ENCODE data around the gene MAGEA8. TPM values are rescaled to one million over a fixed set of nuclear protein-coding genes. Genes with fewer than 3 reads are reported as not detected.
"Not testable (repeated sequence)": the region's sequence is repeated elsewhere in the genome, so short reads cannot be mapped to it uniquely, and the experiment has no call there.

MAGEA8 gene
- total RNA-seq, 1 donor from 2014 or later = not detected

DNA sequence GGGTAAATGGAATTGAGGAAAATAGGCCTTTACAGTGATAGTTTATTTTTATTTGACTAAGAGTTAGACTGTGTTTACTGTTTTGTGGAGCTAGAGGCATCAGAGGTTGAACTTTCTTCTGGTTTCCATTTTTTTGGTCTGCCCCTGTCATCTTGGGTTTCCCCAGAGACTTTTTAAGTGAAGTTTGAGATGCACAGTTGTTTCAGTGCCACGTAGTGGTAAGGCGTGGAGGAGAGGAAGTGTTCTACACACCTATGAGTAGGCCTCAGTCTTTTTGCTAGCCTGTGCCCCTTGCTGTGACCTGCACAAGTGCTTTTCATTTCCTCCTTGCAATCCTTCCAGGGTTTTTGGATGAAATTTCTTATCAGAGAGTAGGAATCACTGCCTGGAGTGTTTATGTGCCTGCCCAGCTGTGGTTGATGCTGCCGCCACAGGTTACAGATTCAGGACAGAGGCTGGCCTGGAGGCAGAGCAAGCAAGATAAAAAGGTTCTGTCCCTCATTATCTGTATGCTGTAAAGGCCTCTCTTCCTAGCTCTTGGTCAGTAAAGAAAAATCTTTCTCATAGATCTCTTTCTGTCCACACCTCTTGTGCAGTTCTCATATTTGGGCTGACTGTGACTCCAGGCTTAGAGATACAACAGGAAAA is 35.9 kb downstream of the MAGEA8 start:
- TF ChIP-seq, protein P1, sequence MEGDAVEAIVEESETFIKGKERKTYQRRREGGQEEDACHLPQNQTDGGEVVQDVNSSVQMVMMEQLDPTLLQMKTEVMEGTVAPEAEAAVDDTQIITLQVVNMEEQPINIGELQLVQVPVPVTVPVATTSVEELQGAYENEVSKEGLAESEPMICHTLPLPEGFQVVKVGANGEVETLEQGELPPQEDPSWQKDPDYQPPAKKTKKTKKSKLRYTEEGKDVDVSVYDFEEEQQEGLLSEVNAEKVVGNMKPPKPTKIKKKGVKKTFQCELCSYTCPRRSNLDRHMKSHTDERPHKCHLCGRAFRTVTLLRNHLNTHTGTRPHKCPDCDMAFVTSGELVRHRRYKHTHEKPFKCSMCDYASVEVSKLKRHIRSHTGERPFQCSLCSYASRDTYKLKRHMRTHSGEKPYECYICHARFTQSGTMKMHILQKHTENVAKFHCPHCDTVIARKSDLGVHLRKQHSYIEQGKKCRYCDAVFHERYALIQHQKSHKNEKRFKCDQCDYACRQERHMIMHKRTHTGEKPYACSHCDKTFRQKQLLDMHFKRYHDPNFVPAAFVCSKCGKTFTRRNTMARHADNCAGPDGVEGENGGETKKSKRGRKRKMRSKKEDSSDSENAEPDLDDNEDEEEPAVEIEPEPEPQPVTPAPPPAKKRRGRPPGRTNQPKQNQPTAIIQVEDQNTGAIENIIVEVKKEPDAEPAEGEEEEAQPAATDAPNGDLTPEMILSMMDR (conservative IDR thresholded peaks at IDR 0.05; ENCODE audit: low read depth, low read length) = no peak
- no peak for DNase-seq (ENCODE audit: low read depth)
- H3K4me3 ChIP-seq (ENCODE audit: low read depth, low read length) = no peak overlapping the region

DNA sequence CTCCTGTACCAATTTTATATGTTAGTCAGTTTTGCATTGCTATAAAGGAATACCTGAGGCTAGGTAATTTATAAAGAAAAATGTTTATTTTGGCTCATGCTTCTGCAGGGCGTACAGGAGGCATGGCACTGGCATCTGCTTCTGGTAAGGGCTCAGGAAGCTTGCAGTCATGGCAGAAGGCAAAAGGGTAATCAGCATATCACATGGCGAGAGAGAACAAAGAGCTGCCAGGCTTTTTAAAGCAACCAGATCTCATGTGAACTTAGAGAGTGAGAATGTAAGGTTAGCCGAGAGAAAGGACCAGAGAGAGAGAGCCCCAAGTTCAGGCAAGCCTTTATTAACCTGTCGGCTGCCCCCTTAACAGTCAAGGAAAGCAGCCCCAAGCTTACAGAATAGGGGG is 42.9 kb downstream of the MAGEA8 start:
- not testable (repeated sequence) for DNase-seq (ENCODE audit: low read depth)

DNA sequence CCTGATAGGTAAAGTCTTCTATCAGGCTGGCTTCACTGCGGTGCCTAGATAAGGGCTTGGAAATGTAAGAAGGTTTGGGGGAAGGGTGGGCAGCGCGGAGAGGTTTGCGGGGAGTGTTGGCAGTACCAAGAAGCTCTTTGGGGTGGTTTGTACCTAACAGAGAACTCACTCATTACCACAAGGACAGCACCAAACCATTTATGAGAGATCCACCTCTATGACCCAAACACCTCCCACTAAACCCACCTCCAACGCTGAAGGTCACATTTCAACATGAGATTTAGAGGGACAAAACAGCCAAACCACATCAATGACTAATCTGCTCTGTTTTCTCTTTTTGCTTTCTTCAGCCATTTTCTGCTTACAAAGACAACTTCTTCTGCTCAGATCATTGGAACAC is 43.5 kb downstream of the MAGEA8 start:
- not testable (repeated sequence) for DNase-seq (ENCODE audit: low read depth)

More for the DNA sequence above, 42.9 kb downstream of the MAGEA8 start:
- H3K4me3 ChIP-seq (ENCODE audit: low read depth, low read length) = not testable (repeated sequence)

DNA sequence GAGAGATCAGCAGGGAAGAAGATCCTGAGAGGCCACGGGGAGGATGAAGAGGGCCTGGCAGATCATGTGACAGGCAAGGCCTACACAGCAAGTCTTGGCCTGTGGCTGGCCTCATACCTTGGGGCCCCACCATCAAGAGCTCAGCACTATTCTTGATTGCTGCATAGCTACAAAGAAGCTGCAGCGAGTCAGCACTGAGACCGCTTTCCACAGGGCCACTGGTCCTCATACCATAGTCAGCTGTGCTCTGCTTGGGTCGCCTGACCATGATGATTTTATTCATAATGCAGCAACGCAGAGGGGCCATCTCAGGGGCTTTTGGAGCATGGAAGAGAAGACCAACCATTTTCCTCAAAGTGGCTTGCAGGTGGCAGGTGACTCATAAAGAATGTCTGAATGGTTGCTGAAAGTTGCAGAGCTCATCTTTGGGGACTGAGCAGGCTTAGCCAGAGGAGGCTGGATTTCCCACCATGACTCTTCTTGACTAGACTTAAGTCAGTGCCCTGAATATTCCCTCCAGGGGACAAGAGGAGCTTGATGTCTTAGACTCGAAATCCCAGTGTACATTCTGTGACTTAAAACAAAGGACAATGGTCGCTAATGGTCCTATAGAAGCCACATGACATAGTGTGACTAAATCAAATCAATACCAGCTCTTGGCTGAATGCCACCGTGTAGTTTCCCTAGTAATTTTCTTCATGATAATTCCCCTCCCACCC is 46.4 kb downstream of the MAGEA8 start:
- H3K4me3 ChIP-seq (ENCODE audit: low read depth, low read length); DNase-seq (ENCODE audit: low read depth): not testable (repeated sequence)

More for the DNA sequence above, 43.5 kb downstream of the MAGEA8 start:
- H3K4me3 ChIP-seq (ENCODE audit: low read depth, low read length) = not testable (repeated sequence)

- DNase-seq (ENCODE audit: low read depth); H3K4me3 ChIP-seq (ENCODE audit: low read depth, low read length): not testable (repeated sequence)
Observed at GRCh38 chrX:149927964-149928258, 46.9 kb downstream of the MAGEA8 start.

- DNase-seq (ENCODE audit: low read depth); H3K4me3 ChIP-seq (ENCODE audit: low read depth, low read length): not testable (repeated sequence)
Observed at GRCh38 chrX:149928635-149929034, 47.7 kb downstream of the MAGEA8 start.

DNA sequence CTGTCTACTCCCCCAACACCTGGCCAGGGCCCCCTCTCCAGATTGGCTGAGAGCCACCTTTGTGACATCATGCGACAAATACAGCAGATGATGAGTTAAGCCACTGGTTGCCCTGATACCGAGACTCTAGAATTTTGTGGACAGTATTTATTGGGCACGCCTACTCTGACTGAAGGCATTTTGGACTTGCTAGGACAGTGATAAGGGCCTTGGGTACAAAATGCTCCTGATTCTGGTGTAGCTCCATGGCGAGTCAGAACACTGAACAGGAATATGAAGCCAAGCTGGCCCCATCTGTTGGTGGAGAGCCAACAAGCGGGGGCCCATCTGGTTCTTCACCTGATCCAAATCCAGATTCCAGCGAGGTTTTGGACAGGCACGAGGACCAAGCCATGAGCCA is 48.4 kb downstream of the MAGEA8 start, which contains the start of gene HSFX4:
TSS of gene HSFX4 (plus strand) at position 174 of the 400 bp plus-strand sequence. CDS start at position 246, 72 bp downstream.
- DNase-seq (ENCODE audit: low read depth); H3K4me3 ChIP-seq (ENCODE audit: low read depth, low read length): not testable (repeated sequence)

GRCh38 chrX:149931355-149931754 is 50.4 kb downstream of the MAGEA8 start:
- not testable (repeated sequence) for H3K4me3 ChIP-seq (ENCODE audit: low read depth, low read length)

GRCh38 chrX:149932150-149932549 is 51.2 kb downstream of the MAGEA8 start:
- not testable (repeated sequence) for DNase-seq (ENCODE audit: low read depth)

More at GRCh38 chrX:149931355-149931754, 50.4 kb downstream of the MAGEA8 start:
- not testable (repeated sequence) for DNase-seq (ENCODE audit: low read depth)

DNA sequence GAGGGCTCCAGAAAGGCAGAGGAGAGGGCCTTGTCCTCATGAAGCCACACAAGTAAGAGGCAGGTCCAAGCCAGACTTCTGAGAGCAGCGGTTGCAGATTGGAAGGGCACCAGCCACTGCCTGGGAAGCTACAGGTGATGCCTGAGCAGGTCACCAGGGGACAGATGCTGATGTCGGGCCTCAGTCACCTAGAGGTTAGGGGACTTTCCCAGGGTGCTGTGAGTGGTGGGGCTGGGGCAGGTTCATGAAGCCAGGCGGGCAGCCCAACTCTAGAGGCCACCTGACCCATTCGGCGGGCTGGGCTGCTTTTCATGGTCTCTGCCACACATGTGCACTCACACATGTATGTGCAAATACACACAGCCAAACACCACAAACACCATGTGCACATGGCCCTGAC is 52.0 kb downstream of the MAGEA8 start:
- DNase-seq (ENCODE audit: low read depth) = not testable (repeated sequence)

More at GRCh38 chrX:149932150-149932549, 51.2 kb downstream of the MAGEA8 start:
- not testable (repeated sequence) for H3K4me3 ChIP-seq (ENCODE audit: low read depth, low read length)

GRCh38 chrX:149933547-149933946 is 52.6 kb downstream of the MAGEA8 start:
- not testable (repeated sequence) for H3K4me3 ChIP-seq (ENCODE audit: low read depth, low read length); DNase-seq (ENCODE audit: low read depth)

More for the DNA sequence above, 52.0 kb downstream of the MAGEA8 start:
- H3K4me3 ChIP-seq (ENCODE audit: low read depth, low read length) = not testable (repeated sequence)

Other genes starting within 250 kb of the MAGEA8 start
- 11.0 and 15.6 TPM in 2 replicates for gene TMEM185A, start 249.4 kb upstream of the MAGEA8 start, total RNA-seq
- gene MAGEA11, start 169.1 kb upstream of the MAGEA8 start, total RNA-seq = not detected in 2 replicates
- gene HSFX1, start 107.1 kb upstream of the MAGEA8 start, total RNA-seq = 0.51 TPM in 1 of 2 replicates, not detected in the other
- gene MAGEA9, start 99.3 kb upstream of the MAGEA8 start, total RNA-seq = not detected in 2 replicates
- not detected in 2 replicates for gene HSFX4, start 48.4 kb downstream of the MAGEA8 start, total RNA-seq
- 18.7 and 24.4 TPM in 2 replicates for gene EOLA2, start 57.3 kb downstream of the MAGEA8 start, total RNA-seq